ENCODE data around the gene TTC28. TPM values are rescaled to one million over a fixed set of nuclear protein-coding genes. Genes with fewer than 3 reads are reported as not detected.

TTC28 gene
- total RNA-seq, 4 donors from 2014 or later: 35.6 to 42.6 (median 36.9) TPM

DNA sequence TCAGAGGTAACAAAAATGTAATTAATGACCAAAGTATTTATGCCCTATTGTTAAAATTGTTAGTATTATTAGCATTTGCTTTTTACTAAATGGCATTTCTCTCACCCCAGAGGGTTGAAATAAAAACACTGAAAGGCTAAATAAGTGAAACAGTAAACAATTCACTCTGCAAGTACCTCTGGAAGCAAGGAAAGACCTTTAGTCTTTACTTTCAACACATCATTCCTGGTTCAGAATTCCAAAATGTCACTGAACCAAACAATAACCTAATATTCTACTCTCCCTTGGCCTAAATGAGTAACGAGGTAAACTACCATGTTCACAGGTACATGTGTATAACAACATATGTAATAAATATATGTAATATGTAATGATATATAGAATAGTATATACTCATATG lies 369.3 kb downstream of the TTC28 start:
- no peak for DNase-seq (ENCODE audit: extremely low spot score)
- TF ChIP-seq POLR2A (IDR thresholded peaks at IDR 0.05; ENCODE audit: low read depth) (no peak), POLR2AphosphoS5 (IDR thresholded peaks at IDR 0.05) (no peak), EP300 (IDR thresholded peaks at IDR 0.05) (no peak)
- TF ChIP-seq, protein P1, sequence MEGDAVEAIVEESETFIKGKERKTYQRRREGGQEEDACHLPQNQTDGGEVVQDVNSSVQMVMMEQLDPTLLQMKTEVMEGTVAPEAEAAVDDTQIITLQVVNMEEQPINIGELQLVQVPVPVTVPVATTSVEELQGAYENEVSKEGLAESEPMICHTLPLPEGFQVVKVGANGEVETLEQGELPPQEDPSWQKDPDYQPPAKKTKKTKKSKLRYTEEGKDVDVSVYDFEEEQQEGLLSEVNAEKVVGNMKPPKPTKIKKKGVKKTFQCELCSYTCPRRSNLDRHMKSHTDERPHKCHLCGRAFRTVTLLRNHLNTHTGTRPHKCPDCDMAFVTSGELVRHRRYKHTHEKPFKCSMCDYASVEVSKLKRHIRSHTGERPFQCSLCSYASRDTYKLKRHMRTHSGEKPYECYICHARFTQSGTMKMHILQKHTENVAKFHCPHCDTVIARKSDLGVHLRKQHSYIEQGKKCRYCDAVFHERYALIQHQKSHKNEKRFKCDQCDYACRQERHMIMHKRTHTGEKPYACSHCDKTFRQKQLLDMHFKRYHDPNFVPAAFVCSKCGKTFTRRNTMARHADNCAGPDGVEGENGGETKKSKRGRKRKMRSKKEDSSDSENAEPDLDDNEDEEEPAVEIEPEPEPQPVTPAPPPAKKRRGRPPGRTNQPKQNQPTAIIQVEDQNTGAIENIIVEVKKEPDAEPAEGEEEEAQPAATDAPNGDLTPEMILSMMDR (IDR thresholded peaks at IDR 0.05): no peak
- Histone ChIP-seq H3K4me3 (no peak overlapping the region), H3K27ac (replicated peaks in 1 of 4) (no peak overlapping the region), H3K36me3 (no peaks in the 10 kb centered on the region), H3K9me3 (no peaks in the 10 kb centered on the region), H3K27me3 (no peaks in the 10 kb centered on the region), H3K4me1 (no peaks in the 10 kb centered on the region)
- WGBS: 87% methylated on average over 1 of the region's 1 CpG
- intact Hi-C loops (cut with DNase I): no loop called here

DNA sequence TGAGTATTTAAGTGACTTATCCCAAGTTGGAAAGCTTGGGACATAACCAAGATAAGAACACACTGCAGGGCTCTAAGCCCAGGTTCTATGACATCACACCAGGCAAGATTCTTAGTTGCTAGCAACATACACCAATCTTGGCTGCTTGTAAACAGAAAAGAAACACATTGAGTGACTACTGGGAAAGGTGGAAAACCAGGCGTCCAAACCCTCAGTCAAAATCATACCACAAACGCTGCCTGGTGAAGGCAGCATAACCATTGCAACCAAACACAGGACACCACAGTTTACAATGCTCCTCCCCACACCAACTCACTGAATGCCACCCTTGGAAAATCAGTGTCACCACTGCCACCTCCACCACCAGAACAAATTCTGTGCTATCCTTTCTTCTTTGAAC lies 379.9 kb downstream of the TTC28 start:
- no peak for DNase-seq (ENCODE audit: extremely low spot score)
- Histone ChIP-seq H3K4me3 (no peak overlapping the region), H3K27ac (replicated peaks in 1 of 4) (peak overlapping the region in 1 of 4 donors; percentile 11), H3K9me3 (no peaks in the 10 kb centered on the region), H3K36me3 (no peaks in the 10 kb centered on the region), H3K4me1 (peaks cover 0 to 9% (median 6%) of the 10 kb centered on the region in 4 donors), H3K27me3 (no peaks in the 10 kb centered on the region)
- TF ChIP-seq EP300 (IDR thresholded peaks at IDR 0.05): no peak
- TF ChIP-seq, protein P1 (IDR thresholded peaks at IDR 0.05): no peak
- no peak for TF ChIP-seq POLR2AphosphoS5 (IDR thresholded peaks at IDR 0.05)
- no peak for TF ChIP-seq POLR2A (IDR thresholded peaks at IDR 0.05; ENCODE audit: low read depth)
- intact Hi-C loops (cut with DNase I): no loop called here
- 61% methylated on average over 2 of the region's 2 CpGs for WGBS

GRCh38 chr22:28299309-28299708 lies 380.3 kb downstream of the TTC28 start:
- no peak for DNase-seq (ENCODE audit: extremely low spot score)
- Histone ChIP-seq H3K27me3 (no peaks in the 10 kb centered on the region), H3K9me3 (no peaks in the 10 kb centered on the region), H3K27ac (replicated peaks in 1 of 4) (no peak overlapping the region), H3K4me3 (no peak overlapping the region), H3K36me3 (no peaks in the 10 kb centered on the region), H3K4me1 (peaks cover 0 to 9% (median 6%) of the 10 kb centered on the region in 4 donors)
- TF ChIP-seq, protein P1 (IDR thresholded peaks at IDR 0.05): no peak
- no peak for TF ChIP-seq POLR2AphosphoS5 (IDR thresholded peaks at IDR 0.05)
- no peak for TF ChIP-seq POLR2A (IDR thresholded peaks at IDR 0.05; ENCODE audit: low read depth)
- TF ChIP-seq EP300 (IDR thresholded peaks at IDR 0.05): no peak
- 83% methylated on average over 3 of the region's 3 CpGs for WGBS
- intact Hi-C loops (cut with DNase I): no loop called here

GRCh38 chr22:28297504-28297903 lies 382.1 kb downstream of the TTC28 start:
- Histone ChIP-seq H3K27ac (replicated peaks in 1 of 4) (no peak overlapping the region), H3K36me3 (no peaks in the 10 kb centered on the region), H3K4me3 (no peak overlapping the region), H3K27me3 (no peaks in the 10 kb centered on the region), H3K4me1 (peaks cover 0 to 9% (median 6%) of the 10 kb centered on the region in 4 donors), H3K9me3 (no peaks in the 10 kb centered on the region)
- WGBS: 84% methylated on average over 4 of the region's 4 CpGs
- intact Hi-C loops (cut with DNase I): no loop called here
- no peak for DNase-seq (ENCODE audit: extremely low spot score)
- TF ChIP-seq EP300 (IDR thresholded peaks at IDR 0.05) (no peak), POLR2A (IDR thresholded peaks at IDR 0.05; ENCODE audit: low read depth) (no peak), POLR2AphosphoS5 (IDR thresholded peaks at IDR 0.05) (no peak)
- TF ChIP-seq, protein P1 (IDR thresholded peaks at IDR 0.05): no peak

GRCh38 chr22:28296452-28296851 lies 383.2 kb downstream of the TTC28 start:
- Histone ChIP-seq H3K4me3 (no peak overlapping the region), H3K4me1 (peaks cover 0 to 9% (median 6%) of the 10 kb centered on the region in 4 donors), H3K27me3 (no peaks in the 10 kb centered on the region), H3K36me3 (no peaks in the 10 kb centered on the region), H3K9me3 (no peaks in the 10 kb centered on the region), H3K27ac (replicated peaks in 1 of 4) (no peak overlapping the region)
- DNase-seq (ENCODE audit: extremely low spot score): no peak
- TF ChIP-seq POLR2A (IDR thresholded peaks at IDR 0.05; ENCODE audit: low read depth) (no peak), POLR2AphosphoS5 (IDR thresholded peaks at IDR 0.05) (no peak), EP300 (IDR thresholded peaks at IDR 0.05) (no peak)
- TF ChIP-seq, protein P1 (IDR thresholded peaks at IDR 0.05): no peak
- intact Hi-C loops (cut with DNase I): no loop called here

Measured in esophagus muscularis mucosa (tissue), 4 donors.